Subcutaneous adipose tissue (tissue), 4 donors: Measurements from ENCODE around the gene MACROD1. TPM values are rescaled to one million over a fixed set of nuclear protein-coding genes. Genes with fewer than 3 reads are reported as not detected.

Experiments used
- total RNA-seq, 4 donors: library from RNA; depleted of rRNA; stranded (reverse); fragments of >200 nt; gene quantifications; one replicate each; pipeline ENCODE4 v1.1.0, GENCODE V29; 2016
- TF ChIP-seq, protein P1 (sequence below): fragments of 450-650 bp; IDR thresholded peaks from one replicate; pipeline ENCODE4 v1.5.1; 2016; ENCODE audit warnings: low read depth, mild to moderate bottlenecking, control low read depth, antibody characterized with exemption, moderate library complexity

The MACROD1 gene
- total RNA-seq, 4 donors from 2014 or later, result 8.0 to 24.0 (median 19.8) TPM

DNA sequence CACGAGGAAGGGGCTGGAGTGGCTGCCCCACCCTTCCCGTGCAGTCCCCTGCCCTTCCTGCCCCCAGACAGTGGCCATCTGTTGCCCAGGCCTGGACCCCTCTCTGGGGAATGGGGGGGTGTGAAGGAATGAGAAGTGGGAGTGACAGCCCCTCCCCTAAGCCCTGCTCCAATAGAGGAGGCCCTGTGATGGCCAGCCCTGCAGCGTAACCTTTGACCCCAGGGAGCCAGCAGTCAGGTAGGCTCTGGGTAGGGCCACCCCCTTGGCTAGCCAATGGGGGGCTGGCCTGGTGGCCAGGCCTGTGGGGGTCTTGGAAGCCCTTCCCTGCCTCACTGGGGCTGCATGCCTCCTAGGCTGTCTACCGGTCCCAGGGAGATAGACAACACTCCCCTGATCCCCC, 123.6 kb downstream of the MACROD1 start:
- TF ChIP-seq, protein P1, sequence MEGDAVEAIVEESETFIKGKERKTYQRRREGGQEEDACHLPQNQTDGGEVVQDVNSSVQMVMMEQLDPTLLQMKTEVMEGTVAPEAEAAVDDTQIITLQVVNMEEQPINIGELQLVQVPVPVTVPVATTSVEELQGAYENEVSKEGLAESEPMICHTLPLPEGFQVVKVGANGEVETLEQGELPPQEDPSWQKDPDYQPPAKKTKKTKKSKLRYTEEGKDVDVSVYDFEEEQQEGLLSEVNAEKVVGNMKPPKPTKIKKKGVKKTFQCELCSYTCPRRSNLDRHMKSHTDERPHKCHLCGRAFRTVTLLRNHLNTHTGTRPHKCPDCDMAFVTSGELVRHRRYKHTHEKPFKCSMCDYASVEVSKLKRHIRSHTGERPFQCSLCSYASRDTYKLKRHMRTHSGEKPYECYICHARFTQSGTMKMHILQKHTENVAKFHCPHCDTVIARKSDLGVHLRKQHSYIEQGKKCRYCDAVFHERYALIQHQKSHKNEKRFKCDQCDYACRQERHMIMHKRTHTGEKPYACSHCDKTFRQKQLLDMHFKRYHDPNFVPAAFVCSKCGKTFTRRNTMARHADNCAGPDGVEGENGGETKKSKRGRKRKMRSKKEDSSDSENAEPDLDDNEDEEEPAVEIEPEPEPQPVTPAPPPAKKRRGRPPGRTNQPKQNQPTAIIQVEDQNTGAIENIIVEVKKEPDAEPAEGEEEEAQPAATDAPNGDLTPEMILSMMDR, result no peak

DNA sequence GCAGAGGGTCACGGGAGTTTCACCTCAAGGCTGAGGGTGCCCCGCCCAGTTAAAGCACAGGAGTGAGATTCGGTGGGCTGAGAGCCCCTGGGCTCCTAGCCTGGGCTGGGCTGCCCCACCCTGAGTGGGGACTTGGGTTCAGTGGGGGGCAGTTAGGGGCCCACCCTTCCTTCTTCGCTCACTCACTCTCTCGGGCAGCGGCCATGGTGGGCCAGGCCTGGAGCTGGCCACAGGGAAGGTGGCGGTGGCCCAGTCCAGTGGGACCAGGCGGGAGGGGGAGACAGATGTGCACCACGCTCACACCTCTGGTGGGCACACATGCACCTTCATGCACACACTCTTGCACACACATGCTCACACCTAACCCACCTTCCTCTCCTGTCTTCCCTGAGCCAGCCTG, 124.1 kb downstream of the MACROD1 start:
- TF ChIP-seq, protein P1, result no peak

DNA sequence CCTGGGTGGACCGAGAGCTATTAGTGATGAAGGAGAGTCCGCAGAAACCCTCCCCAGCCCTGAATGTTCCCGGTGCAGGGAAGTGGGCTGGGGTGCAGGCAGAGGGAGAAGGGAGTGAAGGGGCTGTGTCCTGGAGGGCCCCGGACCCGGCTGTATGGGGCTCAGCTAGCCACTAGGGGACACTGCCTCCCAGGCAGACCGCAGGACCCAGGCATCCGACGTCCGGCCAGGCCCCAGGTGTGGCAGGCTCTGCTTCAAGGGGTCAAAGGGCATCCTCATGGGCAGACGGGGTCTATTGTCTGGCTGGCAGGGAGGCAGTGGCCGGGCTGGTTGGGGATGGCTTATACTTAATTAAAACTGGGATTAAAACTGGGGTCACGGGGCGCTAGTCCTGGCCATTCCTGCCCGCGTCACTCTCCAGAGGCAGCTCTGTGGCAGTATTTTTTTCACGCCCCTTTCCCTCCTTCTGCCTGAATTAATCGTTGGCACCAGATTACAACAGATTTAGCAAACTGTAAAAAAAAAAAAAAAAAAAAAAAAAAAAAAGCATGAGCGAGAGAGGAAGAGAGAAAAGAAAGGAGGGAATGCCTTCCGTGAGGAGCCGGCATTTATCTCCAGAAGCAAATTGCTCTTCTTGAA, 125.1 kb downstream of the MACROD1 start:
- TF ChIP-seq, protein P1, result no peak

DNA sequence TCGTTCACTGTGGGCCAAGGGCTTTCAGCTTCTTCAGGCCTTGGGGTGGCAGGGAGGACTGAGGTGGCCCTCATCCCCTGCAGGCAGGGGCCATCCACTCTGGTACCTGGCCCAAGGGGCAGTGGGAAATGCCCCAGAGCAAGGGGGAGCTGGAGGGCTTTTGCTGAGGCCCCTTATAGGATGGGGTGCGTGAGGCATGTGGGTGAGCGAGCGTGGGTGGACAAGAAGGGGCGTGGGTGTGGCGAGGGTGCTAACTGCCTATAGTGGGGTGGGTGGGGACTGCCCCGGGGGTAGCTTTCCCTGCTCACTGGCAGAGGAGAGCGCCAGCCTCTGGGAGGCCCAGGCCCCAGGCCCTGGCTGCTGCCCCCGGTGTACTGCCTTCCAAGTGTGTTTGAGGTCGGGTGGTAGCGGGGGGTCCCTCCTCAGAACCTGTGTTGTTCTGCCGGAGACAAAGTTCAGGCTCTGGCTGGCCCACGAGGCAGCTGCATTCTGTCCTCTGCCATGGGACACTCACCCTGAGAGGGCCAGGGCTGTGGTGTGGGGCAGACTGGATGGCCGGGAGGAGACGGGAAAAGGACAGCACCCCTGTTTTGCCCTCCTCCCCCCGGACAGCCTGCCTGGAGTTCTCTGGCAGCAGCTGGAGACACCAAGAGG, 126.8 kb downstream of the MACROD1 start:
- TF ChIP-seq, protein P1, result no peak

DNA sequence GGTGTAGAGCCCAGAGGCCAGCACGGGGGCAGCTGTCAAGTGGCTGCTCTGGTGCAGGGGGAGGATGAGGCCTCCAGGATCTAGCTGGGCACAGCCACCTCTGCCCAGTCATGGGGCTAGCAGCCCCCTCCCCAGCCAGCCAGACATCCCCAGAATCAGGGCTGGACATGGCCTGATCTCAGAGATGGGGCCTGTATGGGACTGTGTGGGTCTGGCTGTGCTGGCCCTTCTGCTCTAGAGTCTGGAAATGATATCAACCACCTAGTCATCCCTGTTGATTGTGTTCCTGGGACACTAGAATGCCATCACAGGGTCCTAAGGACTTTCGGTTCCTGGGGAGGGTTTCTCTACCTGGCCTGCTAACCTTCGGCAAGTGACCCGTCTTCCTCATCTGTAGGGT, 127.4 kb downstream of the MACROD1 start:
- TF ChIP-seq, protein P1, result no peak

DNA sequence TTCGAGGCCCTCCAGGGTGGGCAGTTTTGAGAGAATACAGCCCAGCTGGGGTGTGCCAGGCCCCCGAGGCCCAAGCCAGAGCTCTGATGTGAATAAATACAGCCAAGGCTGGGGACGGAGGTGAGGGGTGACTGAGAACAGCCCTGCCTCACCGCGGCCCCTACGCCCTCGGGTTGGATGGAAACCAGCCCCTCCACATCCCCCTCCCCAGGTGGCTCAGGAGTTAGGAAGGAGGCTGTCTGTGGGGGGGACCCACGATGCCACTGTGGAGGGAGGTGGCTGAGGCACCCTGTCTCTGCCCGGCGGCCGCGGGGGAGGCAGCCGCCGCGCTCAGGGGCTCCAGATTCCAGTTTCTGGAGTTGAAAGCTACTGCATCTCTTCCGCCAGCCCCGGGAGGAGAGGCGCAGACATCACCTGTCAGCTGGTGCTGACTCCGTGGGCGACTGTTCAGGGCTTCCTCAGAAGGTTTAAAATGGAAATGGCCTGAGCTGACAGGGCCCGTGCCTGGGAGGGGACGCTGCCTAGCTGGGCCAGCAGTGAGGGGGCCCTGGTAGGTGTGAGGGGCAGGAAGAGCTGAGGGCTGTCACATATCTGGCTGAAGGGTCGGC, 128.8 kb downstream of the MACROD1 start:
- TF ChIP-seq, protein P1, result no peak
